ENCODE measurements around the gene D2HGDH.
"Not testable (repeated sequence)": the region's sequence is repeated elsewhere in the genome, so short reads cannot be mapped to it uniquely, and the experiment has no call there.

D2HGDH gene

DNA sequence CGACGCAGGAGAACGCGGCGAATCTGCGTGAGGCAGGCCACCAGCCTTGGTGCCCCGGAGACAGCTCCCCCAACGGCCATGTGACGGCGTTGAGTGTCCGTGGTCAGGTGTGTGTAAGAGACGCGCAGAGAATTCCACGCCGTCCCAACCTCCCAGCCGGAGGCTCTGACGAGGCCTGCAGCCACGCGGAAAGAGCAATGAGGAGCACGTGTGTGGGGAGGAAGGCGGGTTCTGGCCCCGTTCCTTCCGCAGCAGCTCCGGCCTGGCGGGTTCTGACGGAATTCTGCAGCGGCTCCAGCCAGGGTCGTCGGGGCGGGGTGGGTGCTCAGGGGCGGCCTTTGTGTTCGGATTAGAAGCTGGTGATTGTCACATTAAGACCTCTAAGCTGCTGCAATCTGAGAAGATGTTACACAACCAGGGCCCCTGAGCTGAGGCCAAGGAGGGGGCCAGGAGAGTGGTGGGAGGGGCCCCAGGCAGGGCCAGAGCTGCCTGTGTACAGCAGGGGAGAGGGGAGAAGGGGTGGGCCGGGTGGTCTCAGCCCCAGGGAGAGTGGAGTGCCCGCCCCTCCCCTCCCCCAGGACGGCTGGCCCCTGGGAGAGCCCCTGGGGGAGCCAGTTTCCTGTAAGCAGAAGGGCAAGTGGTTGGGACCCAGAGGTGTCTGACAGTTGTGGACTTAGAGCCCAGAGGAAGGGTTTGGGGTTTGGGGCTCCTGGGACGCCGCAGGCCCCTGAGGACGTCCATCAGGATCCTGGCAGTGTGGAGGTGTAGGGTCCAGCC lies 37.0 kb downstream of the D2HGDH start:
- no peak for DNase-seq

DNA sequence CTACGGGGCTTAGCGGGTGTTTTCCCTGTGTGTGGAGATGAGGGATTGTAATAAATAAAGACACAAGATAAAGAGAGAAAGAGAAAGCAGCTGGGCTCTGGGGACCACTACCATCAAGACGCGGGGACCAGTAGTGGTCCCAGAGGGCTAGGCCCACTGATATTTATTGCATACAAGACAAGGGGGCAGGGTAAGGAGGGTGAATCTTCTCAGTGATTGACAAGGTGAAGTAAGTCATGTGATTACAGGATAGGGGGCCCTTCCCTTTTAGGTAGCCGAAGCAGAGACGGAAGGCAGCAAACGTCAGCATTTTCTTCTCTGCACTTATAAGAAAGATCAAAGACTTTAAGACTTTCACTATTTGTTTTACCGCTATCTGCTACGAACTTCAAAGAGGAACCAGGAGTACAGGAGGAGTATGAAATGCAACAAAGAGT lies 37.7 kb downstream of the D2HGDH start:
- no peak for DNase-seq

DNA sequence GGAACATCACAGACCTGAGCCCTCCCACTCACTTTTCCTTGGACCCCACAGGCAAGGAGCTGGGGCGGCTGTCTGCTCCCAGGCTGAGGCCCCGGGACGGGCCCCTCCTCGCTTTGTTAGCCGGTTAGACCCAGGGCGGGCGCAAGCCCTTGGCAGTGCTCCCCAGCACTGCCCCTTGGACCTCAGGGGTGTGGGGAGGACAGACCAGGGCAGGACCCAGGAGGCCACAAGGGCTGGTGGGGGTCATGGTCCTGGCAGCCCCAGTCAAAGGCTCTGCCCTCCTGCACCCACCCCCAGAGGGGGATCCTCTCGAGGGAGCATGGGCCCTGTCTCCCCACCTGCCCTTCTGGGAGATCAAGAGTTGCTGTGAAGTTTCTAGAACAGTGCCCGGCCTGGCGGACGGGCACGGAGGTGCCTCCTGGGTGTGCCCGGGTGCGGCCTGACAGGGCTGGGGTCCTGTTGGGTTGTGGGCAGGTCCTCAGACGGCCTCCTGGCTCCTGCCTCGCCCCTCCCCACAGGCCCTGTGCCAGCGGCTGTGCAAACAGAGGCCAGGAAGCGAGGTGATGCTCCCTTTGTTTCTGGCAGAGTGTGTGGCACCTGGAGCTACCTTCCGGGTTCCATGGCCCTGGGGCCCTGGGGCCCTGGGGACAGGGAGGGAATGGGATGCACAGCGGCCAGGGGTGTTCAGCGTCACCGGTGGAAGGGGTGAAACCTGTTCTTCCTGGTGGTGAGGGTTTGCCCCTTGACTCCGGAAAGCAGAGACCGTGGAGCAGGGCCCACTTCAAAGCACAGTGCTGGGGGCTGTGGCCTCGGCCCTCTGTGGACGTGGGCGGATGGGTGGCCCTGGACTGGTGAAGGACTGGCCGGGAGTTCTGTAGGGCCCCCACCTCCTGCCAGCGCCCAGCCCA lies 39.3 kb downstream of the D2HGDH start:
- DNase-seq = no peak

DNA sequence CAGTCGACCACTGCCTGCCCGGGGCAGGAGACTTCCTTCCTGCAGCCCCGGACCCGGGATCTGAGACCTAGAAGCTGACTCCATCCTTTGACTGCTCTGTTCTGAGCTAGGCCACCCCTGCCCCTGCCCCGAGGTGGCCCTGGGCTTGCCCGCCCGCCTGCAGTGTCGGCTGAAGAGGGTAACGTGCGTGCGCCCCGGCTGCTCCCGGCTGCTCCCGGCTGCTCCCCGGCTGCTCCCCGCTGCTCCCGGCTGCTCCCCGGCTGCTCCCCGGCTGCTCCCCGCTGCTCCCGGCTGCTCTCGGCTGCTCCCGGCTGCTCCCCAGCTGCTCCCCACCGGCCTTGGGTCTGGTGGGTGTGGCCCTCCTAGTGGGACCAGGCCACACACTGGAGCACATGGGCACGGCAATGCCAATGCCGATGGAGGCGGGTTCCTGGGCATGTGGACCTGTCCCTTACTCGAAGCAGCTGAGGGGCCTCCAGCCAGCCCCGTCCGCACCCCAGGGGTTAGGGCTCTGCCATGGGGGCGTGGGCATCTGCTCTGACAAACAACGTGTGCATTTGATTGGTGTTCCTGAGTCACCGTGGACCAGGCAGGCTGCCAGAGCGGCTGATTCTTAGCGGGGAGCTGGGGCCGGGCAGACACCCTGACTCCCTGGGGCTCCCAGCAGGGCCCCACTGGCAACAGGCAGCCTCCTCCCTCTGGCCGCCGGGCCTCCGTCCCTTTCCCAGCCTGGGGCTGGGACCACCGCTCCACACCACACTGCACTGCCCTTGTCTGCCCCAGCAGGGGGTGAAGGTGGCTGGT lies 40.2 kb downstream of the D2HGDH start:
- DNase-seq = no peak

DNA sequence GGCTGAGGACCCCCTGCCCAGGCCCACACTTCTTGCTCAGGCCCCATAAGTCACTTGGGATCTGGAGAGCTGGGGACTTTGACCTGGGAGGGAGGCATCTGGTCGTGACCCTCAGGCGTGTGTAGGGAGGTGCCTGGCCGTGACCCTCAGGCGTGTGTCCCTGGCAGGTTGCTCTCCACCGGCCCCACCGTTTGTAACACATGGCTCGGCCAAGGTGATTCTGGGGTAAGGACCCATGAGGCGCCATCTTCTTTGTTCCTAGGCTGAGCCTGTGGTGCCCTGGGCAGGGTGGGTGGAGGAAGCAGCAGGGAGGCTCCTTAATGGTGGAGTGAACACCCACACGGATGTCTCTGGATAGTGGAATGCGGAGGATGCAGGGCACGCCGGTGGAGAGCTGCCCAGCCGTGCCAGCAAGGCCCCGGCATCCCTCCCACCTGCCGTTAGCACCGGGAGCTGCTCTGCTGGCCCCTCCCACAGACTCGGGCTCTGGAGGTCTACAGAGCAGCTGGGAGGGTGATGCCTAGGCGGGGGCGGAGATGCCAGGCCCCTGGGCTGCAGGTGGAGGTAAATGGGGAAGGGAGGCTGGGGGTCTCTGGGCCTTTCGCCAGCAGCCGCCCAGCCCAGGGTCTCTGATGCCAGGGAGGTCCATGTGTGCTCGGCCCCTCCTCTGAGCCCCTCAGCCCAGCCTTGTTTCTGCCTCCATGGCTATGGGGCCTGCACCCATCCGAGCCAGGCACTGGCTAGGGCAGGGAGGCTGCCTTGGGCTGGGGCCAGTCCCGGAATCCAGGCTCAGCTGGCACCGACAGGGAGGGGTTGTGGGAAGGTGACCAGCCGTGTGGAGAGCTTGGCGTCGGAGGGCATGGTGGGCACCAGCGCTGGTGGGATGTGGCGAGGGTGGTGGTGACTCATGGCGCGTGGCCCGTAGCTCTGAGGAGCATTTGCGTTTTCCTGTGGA lies 41.1 kb downstream of the D2HGDH start:
- DNase-seq = no peak

DNA sequence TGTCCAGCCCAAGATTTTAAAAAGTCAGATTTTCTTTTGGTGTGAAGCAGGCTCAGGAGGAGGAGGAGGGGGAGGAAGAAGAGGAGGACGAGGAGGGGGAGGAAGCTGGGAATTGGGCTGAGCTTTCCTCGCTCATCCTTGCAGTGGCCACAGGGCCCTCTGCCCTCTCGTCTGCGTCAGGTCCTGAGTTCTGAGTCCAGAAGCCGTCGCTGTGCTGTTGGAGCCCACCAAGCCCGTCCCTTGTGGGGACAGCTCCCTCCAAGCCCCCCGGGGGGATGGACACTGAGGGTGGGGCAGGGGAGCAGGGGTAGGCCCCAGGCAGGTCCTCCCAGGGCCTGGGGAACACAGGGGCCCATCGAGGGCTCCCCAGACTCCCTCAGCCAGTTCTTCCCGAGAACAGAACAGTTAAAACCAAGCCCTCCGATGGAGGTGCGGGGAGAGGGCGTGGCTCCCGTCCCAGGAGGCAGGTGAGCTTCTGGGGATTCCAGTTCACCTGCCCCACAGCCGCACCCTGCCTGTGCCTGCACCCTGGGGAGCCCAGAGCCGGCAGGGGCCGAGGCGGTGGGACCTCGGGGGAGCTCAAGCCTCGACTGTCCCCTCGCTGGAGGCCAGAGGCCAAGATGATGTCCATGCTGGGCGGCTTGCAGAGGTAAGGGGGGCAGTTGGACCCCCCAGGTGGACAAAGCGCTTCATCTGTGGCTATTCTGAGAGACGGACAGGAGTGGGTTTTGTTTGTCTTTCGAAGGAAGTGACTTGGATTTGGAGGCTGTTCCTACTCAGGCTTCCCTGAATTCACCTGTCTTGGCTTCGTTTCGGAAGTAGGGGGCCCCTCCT lies 42.1 kb downstream of the D2HGDH start, which contains the start of gene GAL3ST2:
Gene GAL3ST2 (plus strand): TSS at position 487 of the 834 bp plus-strand sequence. CDS start 134 bp downstream, at position 621.
- DNase-seq = no peak

DNA sequence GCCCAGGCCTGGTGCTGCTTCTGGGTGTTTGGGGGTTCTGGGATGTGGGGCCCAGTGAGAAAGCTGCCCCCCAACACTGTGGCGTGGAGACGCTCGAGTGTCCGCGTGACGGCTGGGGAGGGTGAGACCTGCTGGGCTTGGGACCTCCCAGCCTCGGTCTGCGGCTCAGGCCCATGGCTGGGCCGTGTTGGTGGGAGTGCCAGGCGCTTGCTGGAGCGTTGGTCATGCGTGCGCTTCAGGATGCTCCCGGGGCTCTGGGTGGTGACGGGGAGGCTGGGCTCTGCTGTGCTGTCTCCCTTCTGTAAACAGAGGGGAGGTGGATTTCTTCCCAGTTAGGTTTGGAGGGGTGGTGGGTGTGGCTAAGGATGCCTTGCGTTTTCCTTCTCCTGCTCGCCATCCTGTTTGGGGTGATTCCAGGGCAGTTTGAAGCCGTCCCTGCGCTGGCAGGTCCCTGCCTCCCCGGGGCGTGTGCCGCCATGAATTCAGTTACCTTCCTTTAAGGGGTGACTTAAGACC lies 42.8 kb downstream of the D2HGDH start:
- DNase-seq = no peak

DNA sequence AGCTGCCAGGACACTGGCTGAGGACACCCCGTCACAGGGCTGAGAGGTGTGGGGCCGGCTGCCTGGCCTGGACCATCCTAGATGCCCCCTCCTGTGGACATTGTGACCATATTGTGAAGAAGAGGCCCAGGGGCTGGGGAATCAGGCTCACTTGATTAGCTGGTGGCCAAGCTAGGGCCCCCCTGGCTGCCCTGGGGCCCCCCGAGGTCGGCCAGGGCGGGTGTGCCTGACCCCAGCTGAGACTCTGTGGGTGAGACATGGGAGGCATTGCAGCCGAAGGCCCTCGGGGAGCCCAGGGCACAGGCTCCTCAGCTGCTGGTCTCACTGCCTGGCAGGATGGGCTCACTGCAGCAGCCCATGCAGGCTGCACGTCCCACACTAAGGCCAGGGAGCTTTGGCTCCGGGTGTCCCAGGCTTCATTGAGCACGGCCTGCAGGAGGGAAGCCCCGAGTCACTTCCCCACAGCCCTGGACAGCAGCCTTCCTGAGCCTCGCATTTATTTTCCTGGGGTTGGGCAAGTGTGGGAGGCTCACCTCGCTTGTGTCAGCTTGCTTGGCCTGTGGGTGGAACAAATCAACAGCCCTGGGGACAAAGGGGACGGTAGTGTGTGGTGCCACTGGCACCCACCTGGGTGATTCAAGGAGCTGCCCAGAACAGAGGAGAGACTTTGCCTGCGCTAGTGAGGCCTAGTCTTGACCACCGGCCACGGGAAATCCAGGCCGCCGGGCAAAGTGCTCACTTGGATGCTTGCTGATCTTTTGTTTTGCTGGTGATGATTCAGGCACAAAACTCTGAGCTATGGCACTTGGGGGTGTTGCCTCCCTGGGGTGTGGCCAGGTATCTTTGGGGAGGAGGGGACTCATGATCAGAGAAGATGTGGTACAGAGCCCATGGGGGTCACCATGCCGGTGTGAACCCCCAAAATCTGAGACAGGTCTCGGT lies 43.5 kb downstream of the D2HGDH start:
- no peak for DNase-seq

DNA sequence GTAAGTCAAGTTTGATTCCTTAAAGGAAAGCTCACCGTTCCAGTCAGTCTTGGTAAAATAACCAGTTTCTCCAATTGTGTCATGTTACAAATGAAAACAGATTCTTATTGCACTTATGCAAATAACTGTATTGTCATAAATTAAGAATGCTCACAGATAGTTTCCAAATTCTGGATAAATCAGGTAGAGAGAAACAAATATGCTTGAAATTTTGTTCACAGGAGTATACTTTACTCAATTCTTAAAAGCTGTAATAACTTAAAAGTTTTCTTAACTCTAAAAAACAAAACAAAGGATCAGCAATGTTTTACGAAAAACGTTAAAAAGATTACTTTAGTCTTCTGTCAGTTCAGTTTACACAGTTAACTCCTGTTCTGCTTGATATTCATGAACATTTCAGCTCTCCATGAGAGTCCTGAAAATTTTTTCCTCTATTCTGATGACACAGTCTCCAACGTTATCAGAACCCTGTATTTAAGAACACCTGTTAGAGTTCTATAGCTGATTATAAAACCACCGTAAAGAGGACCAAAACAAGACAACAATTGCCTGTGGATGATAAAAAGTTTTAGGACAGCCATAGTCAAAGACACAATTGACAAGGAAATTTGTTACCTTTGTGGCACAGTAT lies 46.6 kb downstream of the D2HGDH start:
- no peak for DNase-seq

DNA sequence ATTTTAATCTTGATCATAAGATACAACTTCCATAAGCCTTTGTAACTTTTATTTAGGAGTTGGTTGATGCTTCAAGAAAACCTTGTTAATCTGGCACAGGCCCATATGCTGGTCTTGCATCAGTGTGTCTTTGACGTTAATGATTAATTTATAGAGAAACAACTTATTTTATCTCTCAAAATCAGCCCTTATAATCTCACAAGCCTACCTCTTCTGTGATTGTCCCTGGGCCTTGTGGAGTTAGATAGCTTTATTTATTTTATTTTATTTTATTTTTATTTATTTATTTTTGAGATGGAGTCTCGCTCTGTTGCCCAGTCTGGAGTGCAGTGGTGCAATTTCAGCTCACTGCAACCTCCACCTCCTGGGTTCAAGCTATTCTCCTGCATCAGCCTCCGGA lies 47.6 kb downstream of the D2HGDH start:
- not testable (repeated sequence) for DNase-seq

DNA sequence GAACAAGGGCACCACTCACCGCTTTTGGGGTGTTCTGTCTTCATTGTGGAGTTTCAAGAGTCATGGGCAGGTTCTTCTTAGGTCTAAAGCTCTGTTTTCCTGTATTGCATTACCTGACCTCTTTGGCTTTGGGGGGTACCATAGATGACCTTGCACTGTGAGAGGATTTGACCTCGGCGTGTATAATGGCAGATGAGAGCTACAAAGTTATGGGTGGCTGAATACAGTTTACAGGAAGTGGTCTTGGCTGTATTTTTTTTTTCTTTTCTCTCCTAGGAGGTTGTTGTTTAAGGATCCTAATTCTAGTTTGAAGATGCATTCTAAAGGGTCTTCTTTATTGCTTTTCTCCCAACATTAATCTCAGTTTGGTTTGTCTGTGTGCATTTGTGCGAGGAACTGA lies 53.7 kb downstream of the D2HGDH start:
- no peak for DNase-seq

DNA sequence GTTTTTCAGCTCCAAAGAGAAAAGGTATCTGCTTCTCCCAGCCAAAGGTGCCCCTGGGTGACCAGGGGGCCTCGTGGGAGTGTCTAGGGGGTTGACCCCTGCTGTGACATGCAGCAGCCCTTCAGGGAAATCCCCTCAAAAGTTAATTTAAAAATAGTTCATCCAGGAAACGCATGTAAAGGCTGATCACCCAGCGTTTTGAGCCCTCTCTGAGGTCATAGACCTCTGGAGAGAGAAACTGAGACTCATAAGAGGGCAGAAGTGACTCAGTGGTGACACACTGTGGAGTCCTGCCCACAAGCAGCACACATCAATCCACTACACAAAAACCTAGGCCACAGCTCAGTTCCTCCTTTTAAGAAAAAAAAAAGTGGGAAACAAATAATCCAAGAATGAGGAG lies 54.1 kb downstream of the D2HGDH start:
- no peak for DNase-seq

DNA sequence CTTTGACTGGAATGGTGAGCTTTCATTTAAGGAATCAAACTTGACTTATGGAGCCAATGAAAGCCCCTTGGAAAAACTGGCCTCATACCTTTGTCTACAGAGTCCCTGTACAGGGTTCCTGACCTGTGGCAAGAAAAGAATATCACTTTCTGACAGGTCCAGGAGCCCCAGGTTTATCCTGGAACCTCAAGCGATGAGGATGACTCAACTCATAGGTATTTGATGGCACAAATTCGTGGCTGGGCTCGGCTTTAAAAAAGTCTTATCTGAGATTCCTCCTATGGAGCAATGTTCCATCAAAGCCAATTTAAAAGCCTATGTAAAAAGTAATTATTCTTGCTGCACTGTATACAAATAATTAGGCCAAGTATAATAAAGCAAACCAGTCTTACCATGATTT lies 57.0 kb downstream of the D2HGDH start:
- DNase-seq = not testable (repeated sequence)

DNA sequence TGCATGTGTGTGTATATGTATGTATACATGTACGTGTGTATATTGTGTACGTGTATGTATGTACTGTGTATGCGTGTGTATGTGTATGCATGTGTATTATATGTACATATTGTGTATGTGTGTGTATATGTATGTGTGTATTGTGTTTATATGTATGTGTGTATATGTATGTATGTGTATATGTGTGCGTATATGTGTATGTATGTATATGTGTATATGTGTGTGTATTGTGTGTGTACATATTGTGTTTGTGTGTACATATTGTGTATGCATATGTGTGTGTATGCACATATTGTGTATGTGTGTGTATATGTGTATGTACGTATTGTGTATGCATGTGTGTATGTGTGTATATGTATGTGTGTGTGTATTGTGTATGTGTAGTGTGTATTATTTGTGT lies 59.0 kb downstream of the D2HGDH start:
- no peak for DNase-seq

DNA sequence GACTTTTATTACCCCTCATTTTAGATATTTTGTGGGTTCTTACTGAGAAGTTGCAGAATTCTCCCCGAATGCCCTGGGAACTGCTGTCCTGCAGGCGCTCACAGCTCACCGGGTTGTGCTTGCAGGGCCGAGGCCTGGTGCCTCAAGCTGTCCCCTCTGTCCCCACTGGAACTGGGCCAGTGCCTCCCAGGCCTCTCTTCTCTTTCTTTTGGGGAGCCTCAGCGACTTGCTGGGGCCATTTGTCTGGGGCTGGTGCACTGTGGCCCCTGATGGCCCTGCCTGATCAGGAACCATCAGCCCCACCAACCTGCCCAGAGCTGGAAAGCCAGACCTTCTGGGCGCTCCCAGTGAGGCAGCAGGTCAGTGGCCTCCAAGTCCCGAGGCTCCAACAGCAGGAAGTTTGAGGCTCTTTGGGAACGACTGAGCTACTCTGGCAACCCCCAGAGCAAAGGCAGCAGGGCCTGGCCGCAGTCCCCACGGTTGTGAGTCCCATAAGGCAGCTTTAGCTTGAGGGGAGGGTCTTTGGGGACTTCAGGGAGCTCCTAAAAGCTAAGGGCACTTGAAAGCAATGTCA lies 59.9 kb downstream of the D2HGDH start:
- no peak for DNase-seq

DNA sequence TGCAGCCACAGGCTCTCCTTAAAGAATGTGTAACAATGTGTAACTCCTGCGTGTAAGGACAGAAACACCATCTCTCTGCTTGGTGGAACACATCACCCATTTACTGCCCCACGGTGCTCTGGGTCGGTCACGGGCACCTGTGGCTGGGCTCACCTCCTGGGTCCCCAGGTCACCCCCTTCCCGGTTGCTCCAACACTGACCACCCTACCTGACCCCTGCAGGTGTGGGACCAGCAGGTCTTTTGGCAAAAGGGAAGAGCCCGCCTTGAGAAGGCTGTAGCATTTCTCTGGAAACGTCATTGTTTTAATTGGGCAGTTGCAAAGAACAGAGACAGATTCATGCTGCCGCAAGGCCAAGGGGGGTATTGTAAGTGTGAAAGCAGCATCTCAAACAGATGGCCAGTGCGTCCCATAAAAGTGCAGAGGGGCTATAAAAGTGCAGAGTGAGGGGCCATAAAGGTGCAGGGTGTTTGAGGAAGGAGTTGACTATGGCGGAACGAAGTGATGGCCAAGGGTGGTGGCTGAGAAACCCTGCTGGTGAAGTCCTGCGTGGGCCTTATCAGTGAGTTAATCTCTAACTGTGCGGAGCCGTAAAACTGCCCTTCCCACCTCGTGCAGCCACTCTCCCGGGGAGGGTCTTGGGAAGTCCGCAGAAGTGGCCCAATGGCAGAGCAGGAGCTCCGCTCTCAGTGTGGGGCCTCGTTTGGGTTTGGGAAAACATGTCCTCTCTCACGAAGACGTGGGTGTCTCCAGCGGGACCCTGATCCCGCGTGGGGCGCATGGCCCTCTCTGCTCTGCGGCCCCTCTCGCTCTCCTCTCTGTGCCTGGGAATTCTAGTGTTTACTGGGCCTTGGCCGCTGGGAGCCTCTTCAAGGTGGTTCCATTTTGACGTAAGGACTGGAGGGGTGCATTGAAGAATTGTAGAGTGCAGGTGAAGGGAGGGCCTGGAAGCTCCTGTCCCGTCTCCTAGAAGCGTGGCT lies 60.9 kb downstream of the D2HGDH start:
- no peak for DNase-seq

DNA sequence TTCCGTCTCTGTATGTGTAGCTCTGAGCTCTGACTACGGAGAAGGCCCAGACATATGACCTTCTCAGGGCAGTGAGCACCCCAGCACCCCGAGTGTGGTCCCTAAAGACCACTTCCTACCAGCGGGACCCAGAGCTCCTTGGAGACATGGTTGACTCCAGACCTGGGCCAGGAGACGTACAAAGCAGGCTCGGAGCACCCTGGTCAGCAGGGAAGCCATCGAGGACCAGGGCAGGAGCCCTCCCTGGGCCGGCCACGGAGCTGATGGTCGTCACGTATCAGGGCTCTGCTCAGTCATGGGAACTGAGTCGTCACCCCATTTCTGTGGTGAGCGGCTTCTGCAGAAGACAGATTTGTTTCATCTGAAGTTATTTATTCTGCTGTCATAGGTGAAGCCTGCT lies 61.8 kb downstream of the D2HGDH start:
- DNase-seq = no peak

Measured in NCI-H1105 treated with DMSO at 0.1 percent for 48 hours (cell line).